ENCODE results near the gene TSPAN18. TPM values are rescaled to one million over a fixed set of nuclear protein-coding genes. Genes with fewer than 3 reads are reported as not detected.
A peak's percentile ranks its signal among the peaks of the same experiment; 100 is the strongest.

The TSPAN18 gene
- total and polyA plus RNA-seq, 2 experiments from 2014 or later, result 68.6 to 82.8 TPM

GRCh38 chr11:44863231-44863630 lies 136.5 kb downstream of the TSPAN18 start:
- Histone ChIP-seq H3K27ac (peak overlapping the region; percentile 90), H3K4me3 (no peak overlapping the region), H3K27me3 (no peaks in the 10 kb centered on the region), H3K9me3 (ENCODE audit: low read depth) (no peaks in the 10 kb centered on the region), H3K4me1 (ENCODE audit: low read depth) (peaks cover 3% of the 10 kb centered on the region), H3K36me3 (no peaks in the 10 kb centered on the region)
- TF ChIP-seq, protein P1, sequence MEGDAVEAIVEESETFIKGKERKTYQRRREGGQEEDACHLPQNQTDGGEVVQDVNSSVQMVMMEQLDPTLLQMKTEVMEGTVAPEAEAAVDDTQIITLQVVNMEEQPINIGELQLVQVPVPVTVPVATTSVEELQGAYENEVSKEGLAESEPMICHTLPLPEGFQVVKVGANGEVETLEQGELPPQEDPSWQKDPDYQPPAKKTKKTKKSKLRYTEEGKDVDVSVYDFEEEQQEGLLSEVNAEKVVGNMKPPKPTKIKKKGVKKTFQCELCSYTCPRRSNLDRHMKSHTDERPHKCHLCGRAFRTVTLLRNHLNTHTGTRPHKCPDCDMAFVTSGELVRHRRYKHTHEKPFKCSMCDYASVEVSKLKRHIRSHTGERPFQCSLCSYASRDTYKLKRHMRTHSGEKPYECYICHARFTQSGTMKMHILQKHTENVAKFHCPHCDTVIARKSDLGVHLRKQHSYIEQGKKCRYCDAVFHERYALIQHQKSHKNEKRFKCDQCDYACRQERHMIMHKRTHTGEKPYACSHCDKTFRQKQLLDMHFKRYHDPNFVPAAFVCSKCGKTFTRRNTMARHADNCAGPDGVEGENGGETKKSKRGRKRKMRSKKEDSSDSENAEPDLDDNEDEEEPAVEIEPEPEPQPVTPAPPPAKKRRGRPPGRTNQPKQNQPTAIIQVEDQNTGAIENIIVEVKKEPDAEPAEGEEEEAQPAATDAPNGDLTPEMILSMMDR (IDR thresholded peaks at IDR 0.05; ENCODE audit: low read depth, low read length), result no peak
- no peak for DNase-seq (ENCODE audit: low read depth in 1 of 2, low spot score in 1 of 2)

GRCh38 chr11:44865866-44866272 lies 139.1 kb downstream of the TSPAN18 start:
- H3K27me3 ChIP-seq, result no peaks in the 10 kb centered on the region
- no peaks in the 10 kb centered on the region for H3K36me3 ChIP-seq
- TF ChIP-seq, protein P1 (IDR thresholded peaks at IDR 0.05; ENCODE audit: low read depth, low read length), result no peak
- H3K4me1 ChIP-seq (ENCODE audit: low read depth), result peaks cover 6% of the 10 kb centered on the region
- DNase-seq (ENCODE audit: low read depth in 1 of 2, low spot score in 1 of 2), result no peak
- no peaks in the 10 kb centered on the region for H3K9me3 ChIP-seq (ENCODE audit: low read depth)
- no peak overlapping the region for H3K4me3 ChIP-seq
- peak overlapping the region; percentile 36 for H3K27ac ChIP-seq

DNA sequence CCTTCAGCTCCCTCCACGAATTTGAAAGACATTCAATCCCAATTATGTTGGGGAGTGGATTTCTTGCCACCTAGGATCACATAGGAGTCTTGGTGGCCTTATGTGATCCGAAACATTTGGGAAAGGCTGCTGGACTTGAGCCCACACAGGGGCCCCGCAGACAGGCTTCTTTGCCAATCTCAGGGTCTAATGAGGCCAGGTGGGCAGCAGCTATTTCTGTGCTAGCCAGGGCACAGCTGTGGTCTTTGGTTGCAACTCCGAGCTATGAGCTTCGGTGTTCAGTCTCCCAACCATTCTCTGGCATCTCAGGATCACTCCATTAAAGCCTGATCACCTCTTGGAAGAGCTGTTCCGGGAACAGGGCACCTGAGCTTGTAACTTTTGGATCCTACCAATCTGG lies 139.5 kb downstream of the TSPAN18 start:
- H3K36me3 ChIP-seq, result no peaks in the 10 kb centered on the region
- peak overlapping the region; percentile 36 for H3K27ac ChIP-seq
- peaks cover 6% of the 10 kb centered on the region for H3K4me1 ChIP-seq (ENCODE audit: low read depth)
- no peak overlapping the region for H3K4me3 ChIP-seq
- no peaks in the 10 kb centered on the region for H3K9me3 ChIP-seq (ENCODE audit: low read depth)
- no peak for DNase-seq (ENCODE audit: low read depth in 1 of 2, low spot score in 1 of 2)
- H3K27me3 ChIP-seq, result no peaks in the 10 kb centered on the region
- TF ChIP-seq, protein P1 (IDR thresholded peaks at IDR 0.05; ENCODE audit: low read depth, low read length), result no peak

DNA sequence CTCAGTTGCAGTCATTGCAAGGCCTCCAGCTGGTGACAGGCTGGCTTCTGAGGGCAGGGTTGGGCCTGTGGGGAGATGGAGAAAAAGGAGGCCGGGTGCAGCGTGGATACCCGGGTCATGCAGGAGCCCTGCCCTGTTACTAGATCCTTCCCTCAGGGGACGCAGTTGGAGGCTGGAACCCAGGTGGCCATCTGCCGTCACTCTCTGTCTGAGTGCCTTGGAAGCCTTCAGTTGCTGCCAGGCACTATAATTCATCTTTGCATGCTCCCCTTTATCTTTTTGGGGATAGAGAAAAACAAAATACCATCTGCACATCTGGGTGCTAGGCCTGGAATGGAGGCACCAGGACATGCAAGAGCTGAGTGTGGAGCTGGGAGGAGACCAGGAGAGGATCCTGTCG lies 141.3 kb downstream of the TSPAN18 start:
- no peaks in the 10 kb centered on the region for H3K9me3 ChIP-seq (ENCODE audit: low read depth)
- peaks cover 3% of the 10 kb centered on the region for H3K4me1 ChIP-seq (ENCODE audit: low read depth)
- DNase-seq (ENCODE audit: low read depth in 1 of 2, low spot score in 1 of 2), result no peak
- H3K4me3 ChIP-seq, result no peak overlapping the region
- no peaks in the 10 kb centered on the region for H3K27me3 ChIP-seq
- H3K36me3 ChIP-seq, result no peaks in the 10 kb centered on the region
- no peak overlapping the region for H3K27ac ChIP-seq
- TF ChIP-seq, protein P1 (IDR thresholded peaks at IDR 0.05; ENCODE audit: low read depth, low read length), result no peak

- Histone ChIP-seq H3K27ac (peak overlapping the region; percentile 58), H3K4me3 (no peak overlapping the region), H3K9me3 (ENCODE audit: low read depth) (no peaks in the 10 kb centered on the region), H3K4me1 (ENCODE audit: low read depth) (peaks cover 3% of the 10 kb centered on the region), H3K36me3 (no peaks in the 10 kb centered on the region), H3K27me3 (no peaks in the 10 kb centered on the region)
- TF ChIP-seq, protein P1 (IDR thresholded peaks at IDR 0.05; ENCODE audit: low read depth, low read length), result no peak
- DNase-seq (ENCODE audit: low read depth in 1 of 2, low spot score in 1 of 2), result no peak
Measured at GRCh38 chr11:44868455-44869421, 142.0 kb downstream of the TSPAN18 start.

All from cardiac muscle cell (in vitro differentiated cells and primary cell).